HEK293 (cell line): Measurements from ENCODE around the gene CLEC16A.

Source experiments
- CTCF ChIA-PET: fragments of 350-600 bp; formaldehyde crosslinking; extraction: SDS; loops from one replicate; lab custom pipeline; 2021; ENCODE audit warnings: antibody characterized with exemption; lab: Yijun Ruan, JAX
- POLR2A ChIA-PET: fragments of 300-600 bp; formaldehyde crosslinking; extraction: SDS; loops from one replicate; lab custom pipeline; 2020; ENCODE audit warnings: antibody characterized with exemption, inconsistent platforms; lab: Yijun Ruan, JAX
- H3K27ac ChIP-seq: fragments of 200-500 bp; sonication (Bioruptor generic); 2 replicates; pipeline ENCODE4 v1.5.1; 2014; ENCODE audit warnings: low read depth, low read length, control low read depth, inconsistent platforms; ENCODE audit errors: extremely low read depth
- H3K36me3 ChIP-seq, 2 experiments: fragments of 200-500 bp in 1 of 2; sonication (Bioruptor generic) in 1 of 2; 1 replicate in 1 of 2; 2 replicates in 1 of 2; pipeline ENCODE4 v1.5.1; 2014 to 2017; ENCODE audit warnings: inconsistent platforms in 2 of 2, low read length in 2 of 2; ENCODE audit not compliant: control insufficient read depth in 2 of 2, insufficient read depth in 1 of 2
- H3K4me1 ChIP-seq: fragments of 200-500 bp; sonication (Bioruptor generic); 2 replicates; pipeline ENCODE4 v1.5.1; 2014; ENCODE audit warnings: mild to moderate bottlenecking, low read length, inconsistent platforms; ENCODE audit not compliant: control insufficient read depth, insufficient read depth
- H3K4me3 ChIP-seq: 2 replicates; pipeline ENCODE4 v1.5.1; 2011; ENCODE audit warnings: low read depth, mild to moderate bottlenecking, control low read depth, low read length, moderate library complexity
- H3K9me3 ChIP-seq: fragments of 200-500 bp; sonication (Bioruptor generic); 2 replicates; pipeline ENCODE4 v1.5.1; 2014; ENCODE audit warnings: low read depth, low read length, inconsistent platforms; ENCODE audit not compliant: control insufficient read depth, insufficient read depth
- BCL11A ChIP-seq: fragments of 450-650 bp; formaldehyde crosslinking; IDR thresholded peaks from 2 replicates; pipeline ENCODE4 v1.5.1; 2016; ENCODE audit warnings: low read depth, missing biosample characterization, missing genetic modification characterization
- MYNN ChIP-seq: fragments of 450-650 bp; formaldehyde crosslinking; IDR thresholded peaks from 2 replicates; pipeline ENCODE4 v1.5.1; 2016; ENCODE audit warnings: missing biosample characterization, missing genetic modification characterization, borderline replicate concordance
- TRIM28 ChIP-seq: IDR thresholded peaks from 2 replicates; pipeline ENCODE4 v1.6.1; 2011; ENCODE audit warnings: low read length, control low read depth, borderline replicate concordance
- ZNF174 ChIP-seq: fragments of 450-650 bp; formaldehyde crosslinking; IDR thresholded peaks from 2 replicates; pipeline ENCODE4 v1.5.0; 2017; ENCODE audit warnings: missing biosample characterization, mild to moderate bottlenecking, missing genetic modification characterization
- ZNF2 ChIP-seq: fragments of 450-650 bp; formaldehyde crosslinking; IDR thresholded peaks from 2 replicates; pipeline ENCODE4 v1.5.1; 2016; ENCODE audit warnings: missing biosample characterization, missing genetic modification characterization
- ZNF366 ChIP-seq: fragments of 450-650 bp; formaldehyde crosslinking; conservative IDR thresholded peaks from 2 replicates; pipeline ENCODE4 v1.5.1; 2016; ENCODE audit warnings: missing biosample characterization, missing genetic modification characterization
- ZNF423 ChIP-seq: fragments of 450-650 bp; formaldehyde crosslinking; IDR thresholded peaks from 2 replicates; pipeline ENCODE4 v1.5.1; 2016; ENCODE audit warnings: missing biosample characterization, missing genetic modification characterization
- ZNF792 ChIP-seq: fragments of 450-650 bp; formaldehyde crosslinking; IDR thresholded peaks from 2 replicates; pipeline ENCODE4 v1.5.1; 2016; ENCODE audit warnings: missing biosample characterization, missing genetic modification characterization
- ZNF837 ChIP-seq: fragments of 450-650 bp; formaldehyde crosslinking; IDR thresholded peaks from 2 replicates; pipeline ENCODE4 v1.5.1; 2016; ENCODE audit warnings: missing biosample characterization, missing genetic modification characterization
- TF ChIP-seq, protein P1 (sequence below): fragments of 450-650 bp; formaldehyde crosslinking; IDR thresholded peaks from 2 replicates; pipeline ENCODE4 v1.5.1; 2016; ENCODE audit warnings: missing biosample characterization, missing genetic modification characterization
- TF ChIP-seq, protein P2 (sequence below): fragments of 450-650 bp; formaldehyde crosslinking; IDR thresholded peaks from 2 replicates; pipeline ENCODE4 v1.5.1; 2016; ENCODE audit warnings: missing biosample characterization, missing genetic modification characterization
- TF ChIP-seq, protein P3 (sequence below): fragments of 450-650 bp; formaldehyde crosslinking; IDR thresholded peaks from 2 replicates; pipeline ENCODE4 v1.5.1; 2016; ENCODE audit warnings: missing biosample characterization, missing genetic modification characterization
- TF ChIP-seq, protein P4 (sequence below): fragments of 450-650 bp; formaldehyde crosslinking; IDR thresholded peaks from 2 replicates; pipeline ENCODE4 v1.5.1; 2016; ENCODE audit warnings: missing biosample characterization, missing genetic modification characterization

The CLEC16A gene

DNA sequence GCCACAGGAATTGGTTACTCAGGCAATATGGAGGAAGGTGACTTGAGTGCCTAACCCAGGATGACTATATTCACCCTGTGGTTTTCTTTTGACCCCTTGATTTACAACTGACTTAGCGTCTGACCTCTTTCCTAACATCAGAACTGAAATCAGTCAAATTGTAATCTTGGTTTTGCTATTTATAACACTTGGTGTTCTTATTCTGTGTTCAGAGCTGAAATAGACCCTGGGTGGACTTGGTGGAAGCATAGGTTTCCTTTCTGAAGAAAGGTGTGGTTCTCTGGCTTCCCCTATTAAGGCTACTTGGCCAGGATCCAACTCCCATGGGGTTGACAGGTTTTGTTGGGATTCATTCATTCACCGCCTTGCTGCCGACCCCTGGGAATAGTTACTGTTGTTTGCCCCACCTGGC is 80.8 kb downstream of the CLEC16A start (continued):
- TF ChIP-seq TRIM28 (no peak), BCL11A (tag by site-specific recombination) (no peak), ZNF174 (tag by site-specific recombination) (no peak), MYNN (no peak), ZNF792 (no peak)
- TF ChIP-seq, protein P1, sequence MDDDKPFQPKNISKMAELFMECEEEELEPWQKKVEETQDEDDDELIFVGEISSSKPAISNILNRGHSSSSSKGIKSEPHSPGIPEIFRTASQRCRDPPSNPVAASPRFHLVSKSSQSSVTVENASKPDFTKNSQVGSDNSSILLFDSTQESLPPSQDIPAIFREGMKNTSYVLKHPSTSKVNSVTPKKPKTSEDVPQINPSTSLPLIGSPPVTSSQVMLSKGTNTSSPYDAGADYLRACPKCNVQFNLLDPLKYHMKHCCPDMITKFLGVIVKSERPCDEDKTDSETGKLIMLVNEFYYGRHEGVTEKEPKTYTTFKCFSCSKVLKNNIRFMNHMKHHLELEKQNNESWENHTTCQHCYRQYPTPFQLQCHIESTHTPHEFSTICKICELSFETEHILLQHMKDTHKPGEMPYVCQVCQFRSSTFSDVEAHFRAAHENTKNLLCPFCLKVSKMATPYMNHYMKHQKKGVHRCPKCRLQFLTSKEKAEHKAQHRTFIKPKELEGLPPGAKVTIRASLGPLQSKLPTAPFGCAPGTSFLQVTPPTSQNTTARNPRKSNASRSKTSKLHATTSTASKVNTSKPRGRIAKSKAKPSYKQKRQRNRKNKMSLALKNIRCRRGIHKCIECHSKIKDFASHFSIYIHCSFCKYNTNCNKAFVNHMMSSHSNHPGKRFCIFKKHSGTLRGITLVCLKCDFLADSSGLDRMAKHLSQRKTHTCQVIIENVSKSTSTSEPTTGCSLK (tag by site-specific recombination): no peak
- TF ChIP-seq, protein P2, sequence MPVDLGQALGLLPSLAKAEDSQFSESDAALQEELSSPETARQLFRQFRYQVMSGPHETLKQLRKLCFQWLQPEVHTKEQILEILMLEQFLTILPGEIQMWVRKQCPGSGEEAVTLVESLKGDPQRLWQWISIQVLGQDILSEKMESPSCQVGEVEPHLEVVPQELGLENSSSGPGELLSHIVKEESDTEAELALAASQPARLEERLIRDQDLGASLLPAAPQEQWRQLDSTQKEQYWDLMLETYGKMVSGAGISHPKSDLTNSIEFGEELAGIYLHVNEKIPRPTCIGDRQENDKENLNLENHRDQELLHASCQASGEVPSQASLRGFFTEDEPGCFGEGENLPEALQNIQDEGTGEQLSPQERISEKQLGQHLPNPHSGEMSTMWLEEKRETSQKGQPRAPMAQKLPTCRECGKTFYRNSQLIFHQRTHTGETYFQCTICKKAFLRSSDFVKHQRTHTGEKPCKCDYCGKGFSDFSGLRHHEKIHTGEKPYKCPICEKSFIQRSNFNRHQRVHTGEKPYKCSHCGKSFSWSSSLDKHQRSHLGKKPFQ (tag by site-specific recombination): no peak
- TF ChIP-seq, protein P3, sequence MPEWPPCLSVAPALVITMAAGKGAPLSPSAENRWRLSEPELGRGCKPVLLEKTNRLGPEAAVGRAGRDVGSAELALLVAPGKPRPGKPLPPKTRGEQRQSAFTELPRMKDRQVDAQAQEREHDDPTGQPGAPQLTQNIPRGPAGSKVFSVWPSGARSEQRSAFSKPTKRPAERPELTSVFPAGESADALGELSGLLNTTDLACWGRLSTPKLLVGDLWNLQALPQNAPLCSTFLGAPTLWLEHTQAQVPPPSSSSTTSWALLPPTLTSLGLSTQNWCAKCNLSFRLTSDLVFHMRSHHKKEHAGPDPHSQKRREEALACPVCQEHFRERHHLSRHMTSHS (tag by site-specific recombination): no peak
- TF ChIP-seq, protein P4, sequence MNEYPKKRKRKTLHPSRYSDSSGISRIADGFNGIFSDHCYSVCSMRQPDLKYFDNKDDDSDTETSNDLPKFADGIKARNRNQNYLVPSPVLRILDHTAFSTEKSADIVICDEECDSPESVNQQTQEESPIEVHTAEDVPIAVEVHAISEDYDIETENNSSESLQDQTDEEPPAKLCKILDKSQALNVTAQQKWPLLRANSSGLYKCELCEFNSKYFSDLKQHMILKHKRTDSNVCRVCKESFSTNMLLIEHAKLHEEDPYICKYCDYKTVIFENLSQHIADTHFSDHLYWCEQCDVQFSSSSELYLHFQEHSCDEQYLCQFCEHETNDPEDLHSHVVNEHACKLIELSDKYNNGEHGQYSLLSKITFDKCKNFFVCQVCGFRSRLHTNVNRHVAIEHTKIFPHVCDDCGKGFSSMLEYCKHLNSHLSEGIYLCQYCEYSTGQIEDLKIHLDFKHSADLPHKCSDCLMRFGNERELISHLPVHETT (tag by site-specific recombination): no peak

DNA sequence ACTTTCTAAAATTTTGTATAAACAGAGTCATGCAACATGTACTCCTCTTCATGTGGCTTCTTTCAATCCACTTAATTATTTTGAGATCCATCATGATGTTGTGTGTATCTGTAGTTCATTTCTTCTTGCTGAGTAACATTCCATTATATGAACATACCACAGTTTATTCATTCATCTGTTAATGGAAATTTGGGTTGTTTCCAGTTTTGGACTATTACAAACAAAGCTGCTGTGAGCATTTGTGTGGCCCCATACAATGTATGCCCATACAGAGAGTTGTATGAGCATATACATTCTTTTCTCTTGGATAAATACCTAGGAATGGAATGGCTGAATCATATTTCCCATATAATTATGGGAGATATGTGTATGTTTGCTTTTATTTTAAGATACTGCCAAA is 85.6 kb downstream of the CLEC16A start:
- H3K4me1 ChIP-seq: no peaks in the 10 kb centered on the region; the same call in 1 of the 2 replicates

DNA sequence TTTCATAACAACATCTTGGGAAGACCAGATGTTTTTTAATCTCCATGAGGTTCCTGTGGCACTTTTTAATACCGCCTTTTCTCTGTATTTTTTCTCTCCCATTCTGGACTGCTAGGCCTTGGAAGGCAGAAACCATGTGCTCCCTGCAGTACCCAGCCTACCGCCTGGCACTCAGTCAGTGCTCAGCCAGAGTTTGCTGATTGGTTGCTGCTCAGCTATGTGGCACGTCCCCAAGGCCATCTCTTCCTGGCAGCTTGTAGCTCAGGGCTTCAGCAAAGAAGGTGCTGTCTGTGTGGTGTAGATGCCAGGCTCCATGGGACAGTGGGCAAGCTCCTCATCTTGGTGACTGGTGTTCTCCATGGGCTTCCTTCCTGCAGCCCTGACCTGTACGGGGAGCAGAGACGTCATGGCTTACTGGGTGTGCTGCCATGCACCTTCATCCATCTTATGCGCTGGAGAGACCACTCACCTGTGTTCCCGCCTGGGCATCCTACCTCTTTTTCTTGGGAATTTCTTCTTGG is 86.7 kb downstream of the CLEC16A start:
- no peaks in the 10 kb centered on the region; the same call in 1 of the 2 replicates for H3K4me1 ChIP-seq
- ChIA-PET POLR2A (no interaction called here), CTCF (interaction anchor here (0.6 kb wide), 1 partner anchor 210 kb away, joined by 4 read pairs; no protein-coding TSS in a partner anchor)
- H3K36me3 ChIP-seq: peaks cover 0 to 35% of the 10 kb centered on the region in 2 experiments; a peak in 1 of 3 replicates
- H3K4me3 ChIP-seq: no peak overlapping the region
- no peak for TF ChIP-seq ZNF423
- TF ChIP-seq ZNF837: no peak
- no peak overlapping the region for H3K27ac ChIP-seq
- H3K9me3 ChIP-seq: no peaks in the 10 kb centered on the region

More for the DNA sequence above, 85.6 kb downstream of the CLEC16A start:
- Histone ChIP-seq H3K4me3 (no peak overlapping the region), H3K9me3 (no peaks in the 10 kb centered on the region), H3K27ac (no peak overlapping the region), H3K36me3 (peaks cover 0 to 39% of the 10 kb centered on the region in 2 experiments; a peak in 1 of 3 replicates)
- ChIA-PET CTCF (no interaction called here), POLR2A (no interaction called here)
- no peak for TF ChIP-seq ZNF366 (tag by site-specific recombination)
- no peak for TF ChIP-seq ZNF2
